GM19328 (cell line): ENCODE data around the gene PAQR7.
A peak's percentile ranks its signal among the peaks of the same experiment; 100 is the strongest.

Source experiments
- ATAC-seq: cut with Tn5 transposase; IDR thresholded peaks from one replicate; pipeline ENCODE4 v1.9.1; 2021; ENCODE audit warnings: mild to moderate bottlenecking, moderate library complexity; ENCODE audit not compliant: unreplicated experiment

PAQR7 gene

DNA sequence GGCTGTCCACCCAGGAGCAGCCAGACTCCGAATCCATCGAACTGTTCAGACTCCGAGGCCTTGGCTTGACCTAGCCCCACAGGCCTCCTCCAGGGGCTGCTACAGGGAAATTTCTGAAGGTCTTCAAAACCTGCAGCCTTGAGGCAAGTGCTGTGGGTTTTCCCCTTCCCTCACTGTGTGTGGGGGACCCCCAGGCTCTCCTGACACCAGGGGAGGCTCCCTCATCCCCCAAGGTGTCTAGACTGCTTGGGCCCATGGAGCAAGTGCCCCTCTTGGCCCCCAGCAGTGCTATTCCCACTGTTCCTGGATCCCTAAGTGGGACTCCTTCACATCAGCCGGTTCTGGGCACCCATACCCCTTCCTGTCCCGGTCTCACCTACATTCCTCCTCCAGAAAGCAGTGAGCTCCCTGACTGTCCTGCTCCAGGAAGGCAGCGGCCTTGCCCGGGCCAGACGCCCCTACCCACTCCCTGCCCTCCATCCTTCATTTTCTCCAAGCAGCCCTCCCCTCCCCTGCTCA lies 814 bp downstream of the PAQR7 start:
- no peak for ATAC-seq

DNA sequence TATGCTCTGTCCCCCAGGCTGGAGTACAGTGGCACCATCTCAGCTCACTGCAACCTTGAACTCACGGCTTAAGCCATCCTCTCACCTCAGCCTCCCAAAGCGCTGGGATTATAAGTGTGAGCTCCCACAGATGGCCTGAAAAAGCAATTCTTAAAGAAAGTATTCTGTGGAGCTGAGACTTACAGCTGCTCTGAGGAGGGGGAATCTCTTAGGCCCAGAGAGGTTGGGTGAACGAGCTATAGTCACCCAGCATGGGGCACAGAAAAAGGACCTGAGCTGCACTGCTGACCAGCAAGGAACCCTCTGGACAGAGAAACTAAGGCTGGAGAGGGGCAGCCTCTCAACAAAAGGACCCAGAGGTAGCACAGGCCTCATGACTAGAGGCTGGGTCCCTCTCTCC lies 1.3 kb downstream of the PAQR7 start:
- ATAC-seq, result no peak

DNA sequence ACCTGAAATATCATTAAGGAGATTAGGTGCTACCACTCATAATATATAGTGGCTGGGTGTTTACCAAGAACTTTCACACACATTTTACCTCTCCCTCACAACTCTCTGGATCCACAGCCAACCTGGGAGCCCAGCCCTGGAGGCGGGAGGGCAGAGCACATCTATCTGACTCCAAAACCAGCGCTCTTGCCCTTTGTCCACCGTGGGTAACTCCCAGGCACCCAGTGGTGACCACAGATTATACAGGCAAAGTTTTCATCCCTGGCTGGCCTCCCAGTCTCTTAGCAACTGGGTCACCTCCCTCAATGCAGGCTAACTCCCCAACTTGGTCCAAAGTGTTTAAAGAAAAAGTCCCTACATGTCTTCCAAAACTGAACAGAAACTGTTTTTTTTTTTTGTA lies 2.4 kb downstream of the PAQR7 start:
- ATAC-seq, result no peak

DNA sequence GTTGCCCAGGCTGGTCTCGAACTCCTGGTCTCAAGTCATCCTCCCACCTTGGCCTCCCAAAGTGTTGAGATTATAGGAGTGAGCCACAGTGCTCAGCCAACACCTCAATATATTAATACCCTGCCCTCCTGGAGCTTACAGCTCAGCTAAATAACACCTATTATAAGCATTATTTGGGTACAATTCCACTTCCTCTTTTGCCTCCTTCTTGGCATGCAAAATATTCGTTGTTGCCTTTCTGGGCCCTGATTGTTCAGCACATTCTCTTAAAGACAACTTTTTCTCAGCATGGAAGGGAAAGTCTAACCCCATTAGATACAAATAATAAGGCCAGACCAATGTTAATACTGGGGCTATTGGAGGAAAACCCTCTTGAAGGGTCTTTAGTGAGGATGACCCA lies 2.8 kb downstream of the PAQR7 start:
- no peak for ATAC-seq

DNA sequence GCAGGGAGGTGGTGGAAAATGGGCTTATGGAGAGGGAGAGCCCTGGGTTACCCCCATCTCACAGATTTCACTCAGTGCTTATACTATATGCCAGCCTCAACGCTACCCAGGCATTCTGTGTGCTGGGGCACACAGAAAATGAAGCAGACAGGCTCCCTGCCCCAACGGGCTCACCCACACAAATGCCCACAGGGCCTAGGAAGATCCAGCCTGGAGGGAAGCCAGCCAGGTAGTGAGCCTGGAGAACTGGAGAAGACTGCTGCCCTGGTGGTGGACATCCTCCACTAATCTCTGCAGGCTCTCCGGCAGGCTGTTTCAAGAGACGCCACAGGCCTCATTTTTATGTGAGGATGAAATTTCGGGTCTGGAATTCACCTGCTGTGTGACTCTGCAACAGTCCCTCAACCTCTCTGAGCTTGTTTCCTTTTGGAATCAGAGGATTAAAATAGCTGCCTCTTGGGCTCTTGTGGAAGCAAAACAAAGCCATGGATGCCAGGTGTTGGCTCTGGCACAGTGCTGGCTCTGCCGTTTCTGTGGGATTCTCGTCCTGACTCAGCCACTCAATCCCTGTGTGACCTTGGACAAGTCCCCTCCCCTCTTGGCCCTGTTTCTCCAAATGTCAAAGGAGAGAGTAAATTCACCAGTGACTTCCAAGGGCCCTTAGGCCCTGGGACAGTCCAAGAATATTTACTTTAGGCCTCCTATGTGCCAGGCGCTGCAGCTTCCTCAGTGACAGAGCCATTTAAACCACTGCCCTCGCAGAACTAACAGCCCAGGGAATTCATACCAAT lies 3.6 kb downstream of the PAQR7 start:
- no peak for ATAC-seq

DNA sequence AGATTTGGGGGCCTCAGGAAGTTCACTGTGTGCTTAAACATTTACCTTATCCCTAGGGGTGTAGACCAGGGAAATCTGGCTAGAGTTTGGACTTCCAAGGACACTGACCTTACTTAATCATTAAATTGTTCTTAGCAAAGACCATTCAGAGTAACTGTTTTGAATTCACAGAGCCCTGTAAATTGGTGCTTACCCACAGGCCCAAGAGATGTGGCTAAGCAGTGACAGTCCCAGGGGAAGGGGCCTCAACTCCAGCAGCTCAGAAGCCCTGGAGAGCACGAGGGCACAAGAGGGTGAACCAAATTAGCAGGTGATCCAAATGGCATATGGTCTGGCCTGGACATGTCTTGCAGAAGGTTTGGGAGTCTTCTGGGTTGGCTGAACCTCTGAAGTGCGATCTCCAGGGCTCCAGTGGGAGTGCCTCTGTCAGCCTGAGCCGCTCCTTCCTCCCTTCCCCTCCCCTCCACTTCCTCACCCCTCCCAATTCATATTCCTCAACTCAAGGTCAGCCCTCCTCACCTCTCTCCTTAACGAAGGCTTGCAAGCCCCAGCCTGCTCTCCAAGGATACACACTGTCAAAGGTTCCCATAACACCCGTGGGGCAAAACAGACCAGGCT lies 4.3 kb downstream of the PAQR7 start:
- no peak for ATAC-seq

DNA sequence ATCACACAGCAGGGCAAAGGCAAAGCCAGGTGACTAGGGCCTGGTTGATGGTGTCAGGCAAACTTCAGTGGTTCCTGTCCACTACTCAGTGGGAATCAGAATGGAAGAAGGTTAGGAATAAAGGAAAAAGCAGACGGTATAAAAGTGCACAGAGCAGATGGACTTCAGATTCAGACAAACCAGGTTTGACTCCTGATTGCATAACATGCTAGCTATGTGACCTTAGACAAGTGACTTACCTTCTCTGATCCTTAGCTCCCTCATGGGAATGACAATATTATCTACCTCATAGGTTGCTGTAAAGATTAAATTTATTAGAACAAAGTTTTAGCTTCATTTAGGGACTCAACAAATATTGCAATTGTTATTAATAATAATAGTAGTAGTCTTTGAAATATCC lies 4.9 kb downstream of the PAQR7 start:
- no peak for ATAC-seq

DNA sequence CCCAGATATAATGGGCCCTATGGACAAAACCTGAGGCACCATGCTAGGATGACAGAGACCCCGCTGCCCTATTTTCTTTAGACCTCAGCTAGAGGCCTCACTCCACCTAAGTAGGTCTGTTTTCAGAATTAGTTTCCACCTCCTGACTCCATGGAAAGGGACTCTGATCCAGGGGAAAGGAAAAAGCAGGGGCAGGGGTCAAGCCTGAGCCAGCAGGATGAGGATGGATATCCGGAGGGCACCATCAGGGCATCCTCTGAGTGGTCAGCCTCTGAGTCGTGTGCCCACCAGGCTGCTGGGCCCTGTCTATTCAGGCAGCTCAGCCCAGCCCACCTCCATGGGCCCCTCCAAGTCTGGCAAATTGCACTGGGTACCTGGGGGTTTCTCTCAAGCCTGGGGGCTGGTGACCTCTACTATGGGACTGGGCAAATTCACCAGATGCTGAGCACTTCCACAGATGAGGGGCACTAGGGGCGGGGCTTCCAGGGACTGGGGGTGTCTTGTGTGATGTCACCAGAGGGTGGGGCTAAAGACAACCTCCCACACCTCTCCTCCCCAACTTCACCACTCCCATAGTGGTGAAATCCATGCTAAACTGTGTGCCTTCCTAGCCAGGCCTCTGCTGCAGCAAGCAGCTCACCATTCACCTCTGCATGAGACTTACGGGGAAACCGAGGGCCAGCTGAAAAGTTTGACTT lies 5.5 kb downstream of the PAQR7 start:
- no peak for ATAC-seq

DNA sequence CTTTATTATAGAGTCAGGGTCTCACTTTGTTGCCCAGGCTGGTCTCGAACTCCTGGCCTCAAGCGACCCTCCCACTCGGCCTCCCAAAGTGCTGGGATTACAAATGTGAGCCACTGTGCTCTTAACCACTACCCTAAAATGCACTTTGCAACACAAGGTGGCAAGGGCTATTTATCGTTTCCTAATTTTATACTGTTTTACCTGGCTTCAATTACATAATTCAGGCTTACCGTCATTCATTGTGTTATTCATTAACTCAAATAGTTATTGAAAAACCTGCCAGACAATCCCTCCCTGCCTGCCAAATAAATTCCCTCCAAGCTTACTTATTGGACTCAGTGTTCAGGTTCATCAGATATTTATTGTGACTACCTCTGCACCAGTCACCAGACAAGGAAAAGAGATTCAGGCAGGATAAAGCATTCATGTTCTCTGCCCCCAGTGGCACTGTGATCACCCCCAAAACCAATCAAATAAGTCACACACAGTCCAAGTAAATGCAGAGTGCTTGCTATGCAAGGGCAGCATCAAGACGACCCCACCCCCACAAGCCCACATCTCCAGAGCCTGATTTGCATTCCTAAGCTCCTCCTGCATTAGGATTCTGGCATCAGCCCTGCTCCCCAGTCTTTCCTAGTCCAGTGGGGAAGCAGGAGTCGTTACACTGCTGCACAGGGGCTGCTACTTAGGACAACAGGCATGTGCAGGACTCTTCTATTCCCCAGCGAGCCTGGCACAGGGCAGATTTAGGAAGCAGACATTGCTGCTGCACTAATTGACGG lies 8.1 kb downstream of the PAQR7 start:
- no peak for ATAC-seq

DNA sequence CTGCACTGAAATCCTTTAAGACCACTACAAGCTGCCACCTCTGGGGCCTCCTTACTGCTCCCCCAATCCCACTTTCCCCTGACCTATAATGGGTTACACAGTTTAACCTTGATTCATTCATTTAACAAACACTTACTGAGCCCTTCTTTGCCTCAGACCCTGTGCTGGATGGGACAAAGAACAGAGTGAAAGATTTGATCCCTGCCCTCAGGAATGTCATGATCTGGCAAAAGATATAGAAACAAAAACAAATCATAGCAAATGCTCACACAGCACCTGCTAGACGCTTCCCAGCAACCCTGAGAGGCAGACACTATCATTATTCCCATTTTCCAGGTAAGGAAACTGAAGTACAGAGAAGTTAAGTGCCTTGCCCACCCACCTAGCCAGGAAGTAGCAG lies 9.2 kb downstream of the PAQR7 start:
- ATAC-seq, result no peak

DNA sequence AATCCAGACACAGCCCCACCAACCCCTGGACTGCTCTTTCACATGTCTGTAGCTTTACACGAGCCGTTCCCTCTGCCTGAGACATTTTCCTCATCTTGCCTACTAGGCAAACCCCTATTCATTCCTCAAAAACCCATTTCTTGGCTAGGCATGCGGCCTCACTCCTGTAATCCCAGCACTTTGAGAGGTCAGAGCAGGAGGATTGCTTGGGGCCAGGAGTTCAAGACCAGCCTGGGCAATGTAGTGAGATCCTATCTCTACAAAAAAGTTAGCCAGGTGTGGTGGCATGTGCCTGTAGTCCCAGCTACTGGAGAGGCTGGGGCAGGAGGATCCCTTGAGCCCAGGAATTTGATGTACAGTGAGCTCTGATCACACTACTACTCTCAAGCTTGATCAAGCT lies 11.1 kb downstream of the PAQR7 start:
- no peak for ATAC-seq

DNA sequence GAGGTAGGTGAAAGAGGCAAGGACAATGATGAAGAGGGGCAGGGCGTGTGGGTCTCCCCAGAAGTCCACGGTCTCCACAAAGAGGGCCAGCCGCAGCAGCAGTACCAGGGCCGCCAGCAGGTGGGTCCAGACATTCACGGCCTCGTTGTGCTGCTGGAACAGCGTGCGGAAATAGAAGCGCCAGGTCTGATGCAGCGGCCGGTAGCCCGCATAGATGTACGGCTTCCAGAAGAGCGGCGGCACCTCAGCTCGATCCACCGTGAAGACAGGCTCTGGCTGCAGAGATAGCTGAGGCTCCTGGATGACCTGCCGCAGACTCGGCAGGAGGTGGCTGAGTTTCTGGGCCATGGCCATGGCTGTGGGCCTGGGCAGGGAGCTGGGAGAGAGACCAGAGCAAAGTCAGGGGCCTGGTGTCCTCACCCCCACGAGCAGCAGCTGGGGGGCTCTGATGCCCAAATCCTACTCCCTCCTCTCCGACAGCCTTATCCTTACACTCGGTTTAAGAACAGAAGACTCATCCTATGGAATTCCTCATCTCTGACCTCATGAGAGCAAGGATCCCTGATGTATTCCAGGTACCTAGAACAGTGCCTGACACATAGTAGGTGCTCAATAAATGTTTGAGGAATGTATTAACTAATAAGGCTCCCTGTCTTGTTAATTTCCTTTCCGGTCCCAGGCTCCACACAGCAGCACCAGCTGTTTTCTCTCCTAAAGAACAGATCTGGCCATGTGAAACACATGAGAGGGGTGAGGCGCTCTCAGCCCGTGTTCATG lies 11.8 kb downstream of the PAQR7 start:
- ATAC-seq, result no peak

DNA sequence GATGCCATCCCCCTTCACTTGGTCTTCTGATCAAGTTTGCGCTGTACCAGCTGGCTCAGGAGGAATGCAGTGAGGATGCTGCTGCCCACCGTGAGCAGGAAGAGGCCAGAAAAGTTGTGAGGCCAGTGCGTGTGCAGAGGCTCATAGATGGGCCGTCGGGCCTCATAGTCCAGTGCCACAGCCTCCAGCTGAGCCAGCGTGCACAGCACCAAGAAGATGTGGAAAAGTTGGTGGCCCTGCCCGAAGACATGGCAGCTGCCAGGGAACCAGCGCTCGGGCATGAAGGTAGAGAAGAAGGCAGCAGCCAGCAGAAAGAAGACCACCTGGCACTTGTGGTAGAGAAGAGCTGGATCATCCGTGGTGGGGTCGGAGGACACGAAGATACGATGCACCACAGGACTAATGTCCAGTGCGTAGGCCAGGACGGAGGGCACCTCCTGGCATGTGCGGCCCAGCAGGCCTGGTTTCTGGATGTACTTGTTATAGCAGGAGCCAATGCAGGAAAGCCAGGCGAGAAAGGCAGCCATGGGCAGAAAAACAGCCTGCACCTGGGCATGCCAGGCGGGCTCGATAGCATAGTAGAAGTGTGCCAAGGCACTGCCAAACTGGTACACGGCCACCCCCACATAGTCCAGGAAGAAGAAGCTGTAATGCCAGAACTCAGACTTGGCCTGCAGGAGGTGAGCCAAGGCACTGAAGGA lies 12.6 kb downstream of the PAQR7 start:
- no peak for ATAC-seq

DNA sequence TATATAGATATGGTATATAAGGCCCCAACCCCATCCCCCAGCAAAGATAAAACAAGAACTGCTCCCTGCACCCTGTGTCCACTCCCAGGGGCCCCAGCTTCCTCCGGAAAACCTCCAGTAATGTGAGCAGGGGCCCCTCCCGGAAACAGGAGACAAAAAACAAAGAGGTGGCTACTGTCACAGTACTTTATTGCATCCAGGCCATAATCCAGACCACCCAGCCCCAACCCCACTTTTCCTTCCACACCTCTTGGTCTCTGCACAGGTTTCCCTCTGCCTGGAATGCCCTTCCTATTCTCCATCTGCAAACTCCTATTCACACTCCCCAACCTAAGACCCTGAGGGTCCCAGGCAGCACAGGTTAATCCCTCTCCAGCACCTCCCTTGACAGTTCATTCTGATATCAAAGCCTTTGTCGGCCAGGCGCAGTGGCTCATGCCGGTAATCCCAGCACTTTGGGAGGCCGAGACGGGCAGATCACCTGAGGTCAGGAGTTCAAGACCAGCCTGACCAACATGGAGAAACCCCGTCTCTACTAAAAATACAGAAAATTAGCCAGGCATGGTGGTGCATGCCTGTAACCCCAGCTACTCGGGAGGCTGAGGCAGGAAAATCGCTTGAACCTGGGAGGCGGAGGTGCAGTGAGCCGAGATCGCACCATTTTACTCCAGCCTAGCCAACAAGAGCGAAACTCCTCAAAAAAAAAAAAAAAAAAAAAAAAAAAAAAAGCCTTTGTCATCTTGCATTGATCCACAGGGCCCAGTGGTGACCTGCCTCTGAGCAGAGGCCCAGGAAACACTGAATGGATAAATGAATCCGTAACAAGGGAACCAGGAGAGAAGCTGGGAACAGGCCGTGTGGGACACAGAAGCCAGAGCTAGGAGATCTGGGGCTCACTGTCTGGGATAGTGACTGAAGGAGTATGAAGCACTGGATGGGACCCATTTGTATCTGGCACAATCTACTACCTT lies 13.9 kb downstream of the PAQR7 start:
- no peak for ATAC-seq

DNA sequence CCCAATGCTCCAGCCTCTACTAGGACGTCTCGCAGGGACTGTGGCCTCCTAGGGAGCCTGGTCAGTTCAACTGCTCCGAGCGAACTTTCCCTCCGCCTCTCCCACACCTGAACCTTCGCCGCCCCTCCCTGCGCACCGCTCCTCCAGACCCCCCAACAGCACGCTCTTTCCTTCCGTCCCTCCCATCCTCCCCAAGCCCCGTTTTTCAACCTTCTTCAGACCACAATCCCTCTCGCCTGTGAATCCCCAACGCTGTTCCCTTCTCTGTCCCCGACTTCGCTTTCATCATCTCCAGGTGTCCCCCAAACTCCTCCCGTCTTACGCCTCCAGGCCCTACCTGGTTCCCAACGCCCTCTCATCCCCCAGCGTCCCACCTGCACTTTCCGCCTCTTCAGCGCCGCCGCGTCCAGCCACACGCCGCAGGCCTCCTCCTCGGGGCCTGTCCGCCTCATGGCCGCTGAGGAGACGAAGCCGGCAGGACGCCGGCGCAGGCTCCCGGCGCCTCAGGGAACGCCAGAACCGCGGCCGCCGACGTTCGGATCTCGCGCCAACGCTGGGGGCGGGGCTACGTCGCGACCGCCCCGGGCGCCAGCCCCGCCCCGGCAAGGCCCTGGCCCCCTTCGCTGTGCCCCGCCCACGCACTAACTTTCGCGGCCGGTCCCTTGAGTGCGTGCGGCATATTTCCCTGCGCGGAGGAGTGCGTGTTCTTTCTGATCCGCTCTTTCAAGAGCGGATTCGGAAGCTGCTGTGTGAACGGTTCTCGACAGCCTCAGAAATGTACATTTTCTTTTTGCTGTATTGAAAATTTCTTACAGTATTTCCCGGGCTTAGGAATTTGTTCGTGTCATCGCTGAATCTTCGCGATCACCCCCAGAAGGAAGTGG lies 16.4 kb downstream of the PAQR7 start, which contains the start of gene AUNIP:
TSS of gene AUNIP (minus strand) at position 552 of the 884 bp plus-strand sequence. CDS start at position 452, 100 bp downstream.
- peak; percentile 77 for ATAC-seq

DNA sequence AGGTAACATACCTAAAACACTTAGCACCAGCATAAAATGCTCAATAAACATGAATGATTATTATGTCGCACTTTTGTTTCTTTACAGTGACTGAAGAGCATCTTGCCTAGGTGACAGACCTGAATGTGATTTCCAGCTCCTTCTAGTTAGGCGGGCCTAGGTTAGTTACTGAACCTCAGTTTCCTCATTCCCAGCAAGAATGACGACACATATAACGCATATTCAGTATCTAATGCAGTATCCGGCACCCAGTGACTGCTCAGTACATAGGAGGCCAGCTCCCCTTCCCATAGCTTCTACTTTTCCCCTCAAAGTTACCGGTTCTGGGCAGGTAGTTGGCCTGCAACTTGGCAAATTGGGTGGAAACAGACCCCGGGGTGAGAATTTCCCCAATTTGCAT lies 17.0 kb downstream of the PAQR7 start:
- ATAC-seq, result no peak

DNA sequence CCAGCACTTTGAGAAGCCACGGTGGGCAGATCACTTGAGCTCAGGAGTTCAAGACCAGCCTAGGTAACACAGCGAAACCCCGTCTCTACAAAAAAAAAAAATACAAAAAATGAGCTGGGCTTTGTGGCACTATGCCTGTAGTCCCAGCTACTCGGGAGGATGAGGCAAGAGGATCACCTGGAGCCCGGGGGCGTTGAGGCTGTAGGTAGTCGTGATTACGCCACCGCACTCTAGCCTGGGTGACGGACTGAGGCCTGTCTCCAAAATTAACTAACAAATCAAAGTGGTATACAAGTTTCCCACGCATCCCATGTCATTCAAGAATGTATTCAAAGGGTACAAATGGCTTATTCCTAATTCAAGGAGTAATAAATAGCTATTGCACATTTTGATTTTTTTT lies 18.7 kb downstream of the PAQR7 start:
- no peak for ATAC-seq
